HG03159 (cell line): Measurements from ENCODE around the gene AP1S3.

ENCODE experiments used
- ATAC-seq: cut with Tn5 transposase; IDR thresholded peaks from one replicate; pipeline ENCODE4 v1.9.1; 2021; ENCODE audit warnings: mild to moderate bottlenecking, moderate library complexity; ENCODE audit not compliant: unreplicated experiment

The AP1S3 gene

GRCh38 chr2:223727562-223727961, 109.8 kb downstream of the AP1S3 start:
- ATAC-seq: peak; percentile 93

- no peak for ATAC-seq
These were observed 111.1 kb downstream of the AP1S3 start for GRCh38 chr2:223725986-223726970.

GRCh38 chr2:223725494-223725893, 111.9 kb downstream of the AP1S3 start:
- ATAC-seq: no peak

- no peak for ATAC-seq
These were observed 112.5 kb downstream of the AP1S3 start for GRCh38 chr2:223724861-223725260.

- no peak for ATAC-seq
These were observed 113.4 kb downstream of the AP1S3 start for GRCh38 chr2:223723954-223724411.

GRCh38 chr2:223722226-223722625, 115.2 kb downstream of the AP1S3 start:
- ATAC-seq: no peak

GRCh38 chr2:223721746-223722145, 115.6 kb downstream of the AP1S3 start:
- ATAC-seq: no peak

GRCh38 chr2:223720367-223720766, 117.0 kb downstream of the AP1S3 start:
- ATAC-seq: peak; percentile 68

- ATAC-seq: no peak
These were observed 124.7 kb downstream of the AP1S3 start for GRCh38 chr2:223712642-223713041.

GRCh38 chr2:223711596-223712326, 125.6 kb downstream of the AP1S3 start:
- ATAC-seq: no peak
